ENCODE data around the gene ZYX. TPM values are rescaled to one million over a fixed set of nuclear protein-coding genes. Genes with fewer than 3 reads are reported as not detected.

ZYX gene
- total and polyA plus RNA-seq, 12 donors, result 48.5 to 152 (median 74.6) TPM

DNA sequence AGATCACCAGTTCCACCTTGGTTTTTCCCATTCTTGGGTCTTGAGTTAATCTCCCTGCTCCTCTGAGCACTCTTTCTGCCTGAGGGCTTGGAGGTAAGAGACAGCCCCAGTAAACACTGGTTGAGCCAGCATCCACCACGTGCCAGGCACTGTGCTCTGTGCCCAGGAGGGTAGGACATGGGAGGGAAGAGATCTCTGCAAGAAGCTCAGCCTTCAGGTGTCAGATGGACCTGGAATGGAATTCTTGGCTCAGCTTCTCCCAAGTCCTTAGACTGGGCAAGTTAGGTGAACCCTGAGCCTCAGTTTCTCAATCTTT lies 2.5 kb downstream of the ZYX start:
- peaks cover 11 to 82% (median 68%) of the 10 kb centered on the region in 9 donors for H3K4me1 ChIP-seq
- no peaks in the 10 kb centered on the region for H3K27me3 ChIP-seq
- peak overlapping the region in 8 of 10 donors; percentile 20 to 100 (median 100) for H3K27ac ChIP-seq
- peak overlapping the region in 8 of 10 donors; percentile 79 to 100 (median 94) for H3K4me3 ChIP-seq
- TF ChIP-seq, protein P1, sequence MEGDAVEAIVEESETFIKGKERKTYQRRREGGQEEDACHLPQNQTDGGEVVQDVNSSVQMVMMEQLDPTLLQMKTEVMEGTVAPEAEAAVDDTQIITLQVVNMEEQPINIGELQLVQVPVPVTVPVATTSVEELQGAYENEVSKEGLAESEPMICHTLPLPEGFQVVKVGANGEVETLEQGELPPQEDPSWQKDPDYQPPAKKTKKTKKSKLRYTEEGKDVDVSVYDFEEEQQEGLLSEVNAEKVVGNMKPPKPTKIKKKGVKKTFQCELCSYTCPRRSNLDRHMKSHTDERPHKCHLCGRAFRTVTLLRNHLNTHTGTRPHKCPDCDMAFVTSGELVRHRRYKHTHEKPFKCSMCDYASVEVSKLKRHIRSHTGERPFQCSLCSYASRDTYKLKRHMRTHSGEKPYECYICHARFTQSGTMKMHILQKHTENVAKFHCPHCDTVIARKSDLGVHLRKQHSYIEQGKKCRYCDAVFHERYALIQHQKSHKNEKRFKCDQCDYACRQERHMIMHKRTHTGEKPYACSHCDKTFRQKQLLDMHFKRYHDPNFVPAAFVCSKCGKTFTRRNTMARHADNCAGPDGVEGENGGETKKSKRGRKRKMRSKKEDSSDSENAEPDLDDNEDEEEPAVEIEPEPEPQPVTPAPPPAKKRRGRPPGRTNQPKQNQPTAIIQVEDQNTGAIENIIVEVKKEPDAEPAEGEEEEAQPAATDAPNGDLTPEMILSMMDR (IDR thresholded peaks at IDR 0.05), result no peak
- DNase-seq (no peak), ATAC-seq (no peak)
- WGBS, 2 donors, result 57 to 71% methylated on average over 1 of the region's 1 CpG
- H3K36me3 ChIP-seq, result peaks cover 0 to 63% (median 8%) of the 10 kb centered on the region in 9 donors
- intact Hi-C loops (cut with DNase I), result loop anchor here in 4 of 10 donors (5.0 to 10.0 kb wide), 4 partner anchors 34 to 121 kb away; partner anchors contain the start of gene GSTK1 (in 2 of the 4)
- H3K9me3 ChIP-seq, result no peaks in the 10 kb centered on the region

DNA sequence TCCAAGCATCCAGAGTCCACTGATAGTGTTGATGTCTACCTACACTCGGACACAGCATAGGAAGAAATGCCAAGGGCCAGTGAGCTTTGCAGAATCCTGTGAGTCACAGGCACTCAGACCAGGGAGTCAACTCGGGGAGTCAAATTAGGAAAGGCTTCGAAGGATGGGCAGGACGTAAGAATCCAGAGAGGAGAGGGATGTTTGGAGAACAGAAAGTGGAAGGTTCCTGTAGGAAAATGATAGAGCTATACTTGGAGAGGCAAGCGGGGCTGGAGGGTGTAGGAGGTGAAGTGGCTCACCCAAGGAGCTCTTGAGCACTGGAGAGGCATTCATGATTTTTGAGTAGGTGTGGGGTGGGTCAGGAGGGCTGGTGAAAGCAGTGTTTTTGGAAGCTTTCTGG lies 3.0 kb downstream of the ZYX start:
- peaks cover 0 to 68% (median 13%) of the 10 kb centered on the region in 9 donors for H3K36me3 ChIP-seq
- WGBS, 2 donors, result 53 to 60% methylated on average over 5 of the region's 5 CpGs
- no peak for DNase-seq
- peak overlapping the region in 7 of 10 donors; percentile 88 to 100 (median 95) for H3K4me3 ChIP-seq
- peaks cover 11 to 81% (median 66%) of the 10 kb centered on the region in 9 donors for H3K4me1 ChIP-seq
- no peak for ATAC-seq
- peak overlapping the region in 8 of 10 donors; percentile 20 to 100 (median 98) for H3K27ac ChIP-seq
- no peaks in the 10 kb centered on the region for H3K27me3 ChIP-seq
- TF ChIP-seq, protein P1 (IDR thresholded peaks at IDR 0.05), result no peak
- intact Hi-C loops (cut with DNase I), result loop anchor here in 4 of 10 donors (5.0 to 10.0 kb wide), 4 partner anchors 33 to 122 kb away; partner anchors contain the start of gene GSTK1 (in 2 of the 4)
- no peaks in the 10 kb centered on the region for H3K9me3 ChIP-seq

DNA sequence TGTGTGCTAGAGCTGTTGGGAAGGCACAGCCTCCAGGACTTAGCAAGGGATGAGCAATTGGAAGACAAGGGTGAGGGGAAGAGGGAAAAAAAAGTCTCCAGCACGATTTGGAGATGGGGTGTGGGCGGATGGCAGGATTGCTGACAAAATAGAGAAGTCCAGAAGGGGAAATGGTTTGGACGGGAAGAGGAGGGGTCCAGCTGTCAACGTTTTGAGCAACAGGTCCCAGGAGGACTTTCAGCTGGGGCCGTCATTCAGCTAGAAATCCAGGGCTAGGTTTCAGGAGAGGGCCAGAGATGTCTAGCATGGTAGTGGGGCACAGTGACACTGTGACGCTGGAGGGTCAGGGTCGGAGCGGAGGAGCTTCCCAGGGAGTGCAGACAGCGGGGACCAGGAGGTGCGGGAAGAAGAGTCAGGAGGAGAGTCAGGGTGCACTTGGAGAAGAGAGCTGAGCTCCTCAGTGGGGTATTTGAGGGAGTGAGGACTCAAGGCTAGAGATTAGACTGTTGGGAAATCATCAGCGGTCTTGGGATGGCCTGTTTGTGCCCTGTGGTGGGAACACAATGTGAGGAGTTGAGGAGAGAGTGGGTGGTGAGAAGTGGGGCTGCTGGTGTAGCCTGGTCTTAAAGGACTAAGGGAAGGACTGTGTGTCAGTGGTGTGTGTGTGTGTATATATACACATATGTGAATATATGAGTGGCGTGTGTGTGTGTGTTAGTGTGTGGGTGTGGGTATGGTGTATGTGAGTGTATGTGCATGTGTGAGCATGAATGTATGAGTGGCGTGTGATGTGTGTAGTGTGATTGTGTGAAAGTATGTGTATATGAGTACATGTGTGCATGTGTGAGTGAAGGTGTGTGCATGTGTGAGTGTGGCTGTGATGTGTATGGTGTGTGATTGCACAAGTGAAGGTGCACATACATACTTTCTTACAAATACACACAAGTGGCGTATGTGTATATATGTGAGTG lies 3.8 kb downstream of the ZYX start:
- peaks cover 0 to 76% (median 21%) of the 10 kb centered on the region in 9 donors for H3K36me3 ChIP-seq
- ATAC-seq (no peak), DNase-seq (no peak)
- intact Hi-C loops (cut with DNase I), result loop anchor here in 4 of 10 donors (5.0 to 10.0 kb wide), 4 partner anchors 32 to 123 kb away; partner anchors contain the start of gene GSTK1 (in 2 of the 4)
- H3K4me1 ChIP-seq, result peaks cover 11 to 81% (median 58%) of the 10 kb centered on the region in 9 donors
- TF ChIP-seq, protein P1 (IDR thresholded peaks at IDR 0.05), result no peak
- no peaks in the 10 kb centered on the region for H3K9me3 ChIP-seq
- peak overlapping the region in 8 of 10 donors; percentile 12 to 100 (median 61) for H3K27ac ChIP-seq
- peak overlapping the region in 8 of 10 donors; percentile 18 to 100 (median 94) for H3K4me3 ChIP-seq
- no peaks in the 10 kb centered on the region for H3K27me3 ChIP-seq
- 66 to 76% methylated on average over 14 of the region's 14 CpGs for WGBS, 2 donors
